SK-N-SH (cell line): ENCODE data around the gene ERGIC2. TPM values are rescaled to one million over a fixed set of nuclear protein-coding genes. Genes with fewer than 3 reads are reported as not detected.

Experiments used
- CTCF ChIA-PET: fragments of 300-600, 350-600 bp; formaldehyde crosslinking; extraction: SDS; loops from one replicate; lab custom pipeline; 2021; lab: Yijun Ruan, JAX
- POLR2A ChIA-PET: fragments of 350-600 bp; sonication (Branson Sonifier 250); formaldehyde crosslinking; extraction: SDS; loops from one replicate; lab custom pipeline; 2020; ENCODE audit warnings: antibody characterized with exemption, inconsistent platforms; lab: Yijun Ruan, JAX
- DNase-seq: peaks from one replicate; pipeline ENCODE4 v3.0.0; 2012
- H2AFZ ChIP-seq: fragments of 200-600 bp; sonication (generic); 2 replicates; pipeline ENCODE4 v1.8.1; 2016; ENCODE audit warnings: antibody characterized with exemption, mild to moderate bottlenecking, low read depth
- H3F3A ChIP-seq: fragments of 200-600 bp; sonication (generic); replicated peaks from 2 replicates; pipeline ENCODE3; 2016; ENCODE audit warnings: antibody characterized with exemption, mild to moderate bottlenecking; ENCODE audit not compliant: insufficient read depth
- H3K27ac ChIP-seq, 2 experiments: fragments of 200-500 bp in 1 of 2; fragments of 200-600 bp in 1 of 2; sonication (Bioruptor generic) in 1 of 2; sonication (generic), shearing (Covaris generic) in 1 of 2; 2 replicates each; pipeline versions ENCODE4 v1.5.1 to v1.6.1; 2014 to 2016; ENCODE audit warnings: low read depth in 2 of 2, inconsistent platforms in 1 of 2, low read length in 1 of 2, mild to moderate bottlenecking in 1 of 2, mixed read lengths in 1 of 2
- H3K27me3 ChIP-seq: fragments of 200-600 bp; sonication (generic), shearing (Covaris generic); 2 replicates; pipeline ENCODE4 v1.6.1; 2016; ENCODE audit warnings: mixed run types; ENCODE audit not compliant: insufficient read depth
- H3K36me3 ChIP-seq, 2 experiments: fragments of 200-500 bp in 1 of 2; fragments of 200-600 bp in 1 of 2; sonication (Bioruptor generic) in 1 of 2; sonication (generic) in 1 of 2; replicated peaks in 1 of 2; 2 replicates each; pipeline versions ENCODE3 to v1.5.1; 2014 to 2016; ENCODE audit warnings: low read length in 1 of 2, mild to moderate bottlenecking in 1 of 2; ENCODE audit not compliant: insufficient read depth in 2 of 2, control insufficient read depth in 1 of 2
- H3K4me1 ChIP-seq, 2 experiments: fragments of 200-500 bp in 1 of 2; fragments of 200-600 bp in 1 of 2; sonication (Bioruptor generic) in 1 of 2; sonication (generic), shearing (Covaris generic) in 1 of 2; 2 replicates each; pipeline versions ENCODE4 v1.5.1 to v1.6.1; 2014 to 2016; ENCODE audit warnings: low read depth in 1 of 2, low read length in 1 of 2, mixed run types in 1 of 2; ENCODE audit not compliant: insufficient read depth in 2 of 2, control insufficient read depth in 1 of 2
- H3K4me2 ChIP-seq: fragments of 200-600 bp; sonication (generic), shearing (Covaris generic); 2 replicates; pipeline ENCODE4 v1.6.1; 2017; ENCODE audit warnings: mixed run types
- H3K4me3 ChIP-seq, 2 experiments: fragments of 200-500 bp in 1 of 2; fragments of 200-600 bp in 1 of 2; sonication (Bioruptor generic) in 1 of 2; sonication (generic), shearing (Covaris generic) in 1 of 2; 2 replicates each; pipeline versions ENCODE4 v1.5.1 to v1.8.1; 2014 to 2016; ENCODE audit warnings: low read depth in 2 of 2, inconsistent platforms in 1 of 2, low read length in 1 of 2, mild to moderate bottlenecking in 1 of 2, mixed read lengths in 1 of 2, moderate library complexity in 1 of 2
- H3K79me2 ChIP-seq: fragments of 200-600 bp; sonication (generic); 2 replicates; pipeline ENCODE4 v1.8.1; 2017; ENCODE audit warnings: mild to moderate bottlenecking; ENCODE audit not compliant: insufficient read depth
- H3K9ac ChIP-seq: fragments of 200-600 bp; sonication (generic); 2 replicates; pipeline ENCODE4 v1.6.1; 2017; ENCODE audit warnings: mixed run types
- H3K9me2 ChIP-seq: fragments of 200-600 bp; sonication (generic); 2 replicates; pipeline ENCODE4 v1.6.1; 2017; ENCODE audit warnings: mixed run types
- H3K9me3 ChIP-seq: fragments of 200-600 bp; sonication (generic); 2 replicates; pipeline ENCODE4 v1.6.1; 2017; ENCODE audit warnings: mixed run types, mild to moderate bottlenecking, moderate library complexity
- H4K20me1 ChIP-seq: fragments of 200-600 bp; sonication (generic); 2 replicates; pipeline ENCODE4 v1.6.1; 2017; ENCODE audit warnings: mild to moderate bottlenecking, mixed run types; ENCODE audit not compliant: insufficient read depth
- CHD2 ChIP-seq: fragments of 150-350 bp; IDR thresholded peaks from 2 replicates; pipeline ENCODE4 v1.6.1; 2018; ENCODE audit warnings: low read length; ENCODE audit not compliant: partially characterized antibody
- EP300 ChIP-seq, 2 experiments: IDR thresholded peaks; 2 replicates each; pipeline versions ENCODE4 v1.4.0 to v1.6.1; 2012; ENCODE audit warnings: borderline replicate concordance in 1 of 2, low read depth in 1 of 2, low read length in 1 of 2
- FOSL2 ChIP-seq: IDR thresholded peaks from 2 replicates; pipeline ENCODE4 v1.4.0; 2012; ENCODE audit warnings: low read depth, mild to moderate bottlenecking, moderate library complexity, borderline replicate concordance
- FOXJ3 ChIP-seq: sonication (generic); formaldehyde crosslinking; IDR thresholded peaks from 2 replicates; pipeline ENCODE4 v1.5.1; 2020; ENCODE audit warnings: mild to moderate bottlenecking, missing genetic modification reagents
- FOXM1 ChIP-seq: IDR thresholded peaks from 2 replicates; pipeline ENCODE4 v1.4.0; 2012; ENCODE audit warnings: low read depth, mild to moderate bottlenecking
- JUND ChIP-seq: IDR thresholded peaks from 2 replicates; pipeline ENCODE4 v1.4.0; 2012
- NFIC ChIP-seq: IDR thresholded peaks from 2 replicates; pipeline ENCODE4 v1.4.0; 2012; ENCODE audit warnings: borderline replicate concordance
- NRF1 ChIP-seq: IDR thresholded peaks from 2 replicates; pipeline ENCODE4 v1.6.1; 2012; ENCODE audit warnings: low read depth, mild to moderate bottlenecking, low read length
- POLR2AphosphoS5 ChIP-seq: IDR thresholded peaks from 2 replicates; pipeline ENCODE4 v1.6.1; 2012; ENCODE audit warnings: low read depth, low read length
- REST ChIP-seq: IDR thresholded peaks from 2 replicates; pipeline ENCODE4 v1.6.1; 2012; ENCODE audit warnings: mild to moderate bottlenecking, low read depth, low read length, moderate library complexity
- RFX5 ChIP-seq: IDR thresholded peaks from 2 replicates; pipeline ENCODE4 v1.6.1; 2012; ENCODE audit warnings: mild to moderate bottlenecking, improper control_type of control experiment, low read length
- SIN3A ChIP-seq: IDR thresholded peaks from 2 replicates; pipeline ENCODE4 v1.6.1; 2012; ENCODE audit warnings: low read depth, mild to moderate bottlenecking, low read length, moderate library complexity, borderline replicate concordance
- TCF12 ChIP-seq: IDR thresholded peaks from 2 replicates; pipeline ENCODE4 v1.4.0; 2012
- TEAD4 ChIP-seq: IDR thresholded peaks from 2 replicates; pipeline ENCODE4 v1.4.0; 2012; ENCODE audit warnings: mild to moderate bottlenecking, borderline replicate concordance; ENCODE audit not compliant: insufficient read depth
- USF2 ChIP-seq: fragments of 150-350 bp; IDR thresholded peaks from 2 replicates; pipeline ENCODE4 v1.6.1; 2017; ENCODE audit warnings: antibody characterized with exemption, low read length, low read depth, borderline replicate concordance
- YY1 ChIP-seq: IDR thresholded peaks from 2 replicates; pipeline ENCODE4 v1.4.0; 2012; ENCODE audit warnings: low read depth, mild to moderate bottlenecking
- WGBS: methylation state at CpG from one replicate; pipeline ENCODE4 v1.1.6; 2017; ENCODE audit warnings: low lambda C conversion rate; 5-methylcytosine and 5-hydroxymethylcytosine counted together
- polyA plus RNA-seq, 3 experiments: library from polyadenylated mRNA; depleted of rRNA; stranded (reverse); fragments of >200 nt; gene quantifications; 2 replicates each; pipeline ENCODE4 v1.2.3, GENCODE V29; 2012
- TF ChIP-seq, protein P1 (sequence below): IDR thresholded peaks from 2 replicates; pipeline ENCODE4 v1.4.0; 2012; ENCODE audit warnings: low read depth, borderline replicate concordance

The ERGIC2 gene
- polyA plus RNA-seq, 1 of the 3 experiments (the other 2 are of a cell fraction): 22.1 TPM

DNA sequence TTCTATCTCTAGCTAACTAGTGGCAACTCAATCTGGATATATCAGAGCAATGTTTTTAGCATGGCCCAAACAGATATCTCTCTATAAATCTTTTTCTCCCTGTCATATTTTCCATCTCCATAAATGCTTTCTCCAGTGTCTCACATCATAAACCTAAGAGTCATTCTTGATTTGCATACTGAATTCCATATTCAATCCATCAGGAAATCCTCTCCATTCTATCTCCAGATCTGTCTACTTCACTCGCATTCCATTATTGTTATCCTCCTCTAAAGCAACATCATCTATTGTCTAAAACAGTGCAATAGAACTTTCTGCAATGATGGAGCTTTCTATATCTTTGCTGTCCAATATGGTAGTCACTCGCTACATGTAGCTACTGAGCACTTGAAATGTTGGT, 45.5 kb upstream of the ERGIC2 start:
- Histone ChIP-seq H3F3A (no peaks in the 10 kb centered on the region), H3K27me3 (no peaks in the 10 kb centered on the region), H3K9me3 (no peaks in the 10 kb centered on the region), H3K4me1 (no peaks in the 10 kb centered on the region), H3K79me2 (no peaks in the 10 kb centered on the region), H3K4me3 (no peak overlapping the region), H3K9me2 (no peaks in the 10 kb centered on the region), H3K36me3 (no peaks in the 10 kb centered on the region), H4K20me1 (no peaks in the 10 kb centered on the region), H3K27ac (no peak overlapping the region), H2AFZ (no peak overlapping the region), H3K4me2 (no peak overlapping the region), H3K9ac (no peak overlapping the region)
- CTCF ChIA-PET: no interaction called here
- no peak for DNase-seq
- POLR2A ChIA-PET: no interaction called here
- 53% methylated on average over 2 of the region's 2 CpGs for WGBS
- TF ChIP-seq JUND (no peak), RFX5 (no peak), FOSL2 (no peak), USF2 (no peak), REST (no peak), YY1 (no peak), NRF1 (no peak), POLR2AphosphoS5 (no peak), CHD2 (no peak), FOXM1 (no peak), TEAD4 (no peak), TCF12 (no peak), EP300 (IDR thresholded peaks at IDR 0.05; ENCODE audit: borderline replicate concordance in 1 of 2, low read depth in 1 of 2, low read length in 1 of 2) (no peak), NFIC (no peak), FOXJ3 (CRISPR knock-in tag) (no peak), SIN3A (no peak)
- TF ChIP-seq, protein P1, sequence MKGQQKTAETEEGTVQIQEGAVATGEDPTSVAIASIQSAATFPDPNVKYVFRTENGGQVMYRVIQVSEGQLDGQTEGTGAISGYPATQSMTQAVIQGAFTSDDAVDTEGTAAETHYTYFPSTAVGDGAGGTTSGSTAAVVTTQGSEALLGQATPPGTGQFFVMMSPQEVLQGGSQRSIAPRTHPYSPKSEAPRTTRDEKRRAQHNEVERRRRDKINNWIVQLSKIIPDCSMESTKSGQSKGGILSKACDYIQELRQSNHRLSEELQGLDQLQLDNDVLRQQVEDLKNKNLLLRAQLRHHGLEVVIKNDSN: no peak
